Hematopoietic multipotent progenitor cell (in vitro differentiated cells): ENCODE results near the gene NOS1AP. TPM values are rescaled to one million over a fixed set of nuclear protein-coding genes. Genes with fewer than 3 reads are reported as not detected.

Experiments used
- DNase-seq, 3 donors: peaks; one replicate each; pipeline ENCODE4 v3.0.0-alpha.2; 2011 to 2015; ENCODE audit warnings: low read depth in 2 of 3, low spot score in 2 of 3
- total RNA-seq: library from RNA; depleted of rRNA; stranded (reverse); fragments of >200 nt; gene quantifications from one replicate; pipeline ENCODE4 v1.2.3, GENCODE V29; 2012

Gene NOS1AP
- total RNA-seq, 1 donor, result under 0.01 TPM

- DNase-seq, result peak in 2 of 3 donors; percentile 37 to 69
These were observed 288.3 kb downstream of the NOS1AP start for GRCh38 chr1:162357681-162358266.

DNA sequence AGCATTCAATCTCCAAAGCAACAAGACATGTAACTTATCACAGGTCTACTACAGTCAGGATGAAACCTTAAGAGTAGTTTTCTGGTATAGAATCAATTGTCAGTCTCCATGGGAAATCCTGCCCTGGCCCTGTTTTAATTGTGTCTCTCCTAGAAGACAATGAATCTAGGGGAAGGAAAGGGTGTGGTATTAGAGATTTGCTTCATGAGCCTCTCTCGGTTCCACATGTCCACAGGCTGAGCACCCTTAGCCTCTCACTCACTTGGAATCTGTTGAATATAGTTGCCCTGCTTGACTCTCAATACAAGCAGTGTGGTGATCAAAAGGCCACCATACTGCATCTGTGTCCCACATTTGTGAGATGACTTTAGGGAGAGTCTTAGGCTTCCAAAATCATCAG is 289.4 kb downstream of the NOS1AP start:
- DNase-seq, result no peak

- no peak for DNase-seq
These were observed 290.2 kb downstream of the NOS1AP start for GRCh38 chr1:162359523-162360236.

- DNase-seq, result no peak
These were observed 290.9 kb downstream of the NOS1AP start for GRCh38 chr1:162360237-162360873.

DNA sequence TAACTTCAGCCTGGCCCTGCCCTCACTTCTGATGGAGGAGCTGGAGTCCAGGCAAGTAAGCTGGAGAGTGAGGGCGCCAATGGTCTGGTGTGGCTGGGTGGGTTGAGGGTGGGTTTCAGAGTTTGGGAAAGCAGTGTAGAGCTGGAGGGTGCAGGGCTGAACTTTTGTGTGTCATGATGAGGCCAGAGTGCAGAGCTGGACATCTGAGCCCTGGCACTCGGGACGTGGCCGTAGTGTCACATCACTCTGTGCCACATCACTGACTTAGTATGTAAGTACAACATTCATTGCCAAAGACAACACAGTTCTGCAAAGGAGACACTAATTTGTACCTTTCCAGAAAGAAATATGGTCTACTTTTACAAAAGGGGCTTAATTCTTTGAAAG is 291.4 kb downstream of the NOS1AP start:
- DNase-seq, result no peak

- no peak for DNase-seq
These were observed 291.9 kb downstream of the NOS1AP start for GRCh38 chr1:162361349-162361748.

GRCh38 chr1:162363823-162364222 is 294.3 kb downstream of the NOS1AP start:
- DNase-seq, result no peak

DNA sequence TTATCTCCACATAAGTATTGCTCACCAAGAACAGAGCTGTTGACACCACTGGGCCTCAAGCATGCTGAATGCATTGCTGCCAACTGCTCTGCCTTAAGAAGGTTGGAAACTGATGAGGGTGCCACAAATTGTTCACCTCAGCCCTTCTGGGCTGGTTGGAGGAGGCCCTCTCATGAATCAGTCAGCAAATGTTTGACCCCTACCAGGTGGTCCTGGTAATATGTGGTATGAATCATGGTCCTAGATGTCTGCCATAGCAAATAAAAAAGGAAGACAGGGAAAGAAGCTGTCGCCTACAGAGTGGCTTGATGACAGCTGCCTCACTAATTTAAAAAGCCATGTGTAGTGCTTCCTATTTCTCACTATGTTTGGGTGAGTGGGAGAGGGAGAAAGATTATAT is 295.0 kb downstream of the NOS1AP start:
- no peak for DNase-seq

GRCh38 chr1:162365284-162366020 is 296.0 kb downstream of the NOS1AP start:
- no peak for DNase-seq

- no peak for DNase-seq
These were observed 296.7 kb downstream of the NOS1AP start for GRCh38 chr1:162366149-162366548.

DNA sequence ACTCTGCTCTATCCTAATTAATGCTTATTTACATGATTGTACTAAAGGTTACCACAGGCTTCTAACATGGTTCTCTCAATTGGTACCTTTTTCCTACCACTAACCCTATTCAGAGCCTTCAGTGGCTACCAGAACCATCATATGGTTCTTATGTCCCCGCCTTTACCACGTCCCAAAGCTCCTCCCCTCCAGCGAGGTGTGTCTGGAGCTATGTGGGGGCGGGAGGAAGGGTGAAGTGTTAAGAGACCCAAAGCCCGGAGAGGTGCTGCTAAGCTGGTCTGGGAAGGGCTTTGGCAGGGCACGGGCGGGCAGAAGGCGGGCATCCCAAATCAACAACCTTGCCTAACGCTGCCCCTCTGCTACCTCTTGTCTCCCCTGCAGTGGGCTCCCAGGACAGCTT is 297.2 kb downstream of the NOS1AP start:
- DNase-seq, result no peak

- DNase-seq, result no peak
These were observed 297.6 kb downstream of the NOS1AP start for GRCh38 chr1:162367073-162367472.

GRCh38 chr1:162367772-162368171 is 298.3 kb downstream of the NOS1AP start:
- no peak for DNase-seq

DNA sequence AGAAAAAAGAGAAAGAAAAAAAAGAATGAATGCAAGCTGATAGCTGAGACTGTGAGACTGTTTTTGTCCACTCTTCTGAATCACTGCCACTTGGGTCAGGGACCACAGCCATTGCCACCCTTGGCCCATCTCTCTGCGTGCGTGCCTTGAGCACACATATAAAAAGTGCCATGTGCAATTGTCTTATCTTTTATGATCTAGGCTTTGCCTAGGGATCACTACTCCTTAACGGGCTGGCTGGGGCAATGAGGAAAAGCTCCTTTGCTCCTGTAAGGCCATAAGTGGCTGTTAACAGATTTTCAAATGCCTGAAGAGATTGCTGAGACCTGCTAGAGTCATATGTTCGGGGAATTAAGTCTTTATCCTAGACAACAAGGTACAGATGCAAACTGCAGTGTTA is 299.0 kb downstream of the NOS1AP start:
- DNase-seq, result no peak

GRCh38 chr1:162369571-162369970 is 300.1 kb downstream of the NOS1AP start:
- DNase-seq, result no peak

DNA sequence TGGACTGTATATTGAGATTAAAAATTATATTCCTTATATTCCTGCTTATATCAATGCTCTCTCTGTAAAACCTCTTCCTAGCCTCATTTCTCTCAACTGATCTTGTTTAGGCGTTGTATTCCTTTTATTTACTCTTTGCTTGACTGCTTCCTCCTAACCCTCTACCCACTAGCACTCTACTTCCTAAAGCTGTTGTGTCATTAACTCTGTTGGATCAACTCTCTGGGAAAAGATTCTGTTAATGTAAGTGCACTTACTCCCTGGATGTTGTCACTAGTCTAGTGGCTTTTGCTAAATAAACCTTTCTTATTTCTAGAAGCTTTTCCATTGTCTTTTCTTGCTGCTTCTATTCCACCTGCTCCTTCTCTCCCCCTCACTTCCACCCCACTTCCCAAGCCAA is 300.7 kb downstream of the NOS1AP start:
- DNase-seq, result no peak

DNA sequence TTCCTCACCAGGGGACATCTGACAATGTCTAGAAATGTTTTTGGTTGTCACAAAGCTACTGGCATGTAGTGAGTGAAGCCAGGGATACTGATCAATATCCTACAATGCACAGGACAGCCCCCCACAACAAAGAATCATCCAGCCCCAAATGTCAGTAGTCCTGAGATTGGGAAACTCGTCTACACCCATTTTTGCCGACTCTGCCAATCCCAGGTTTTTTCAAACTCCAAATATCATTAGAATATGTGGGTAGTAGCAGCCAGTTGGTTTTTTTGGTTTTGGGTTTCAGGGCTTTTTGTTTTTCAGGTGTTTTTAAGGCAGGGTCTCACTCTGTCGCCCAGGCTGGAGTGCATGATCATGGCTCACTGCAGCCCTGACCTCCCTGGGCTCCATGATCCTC is 301.2 kb downstream of the NOS1AP start:
- DNase-seq, result no peak

DNA sequence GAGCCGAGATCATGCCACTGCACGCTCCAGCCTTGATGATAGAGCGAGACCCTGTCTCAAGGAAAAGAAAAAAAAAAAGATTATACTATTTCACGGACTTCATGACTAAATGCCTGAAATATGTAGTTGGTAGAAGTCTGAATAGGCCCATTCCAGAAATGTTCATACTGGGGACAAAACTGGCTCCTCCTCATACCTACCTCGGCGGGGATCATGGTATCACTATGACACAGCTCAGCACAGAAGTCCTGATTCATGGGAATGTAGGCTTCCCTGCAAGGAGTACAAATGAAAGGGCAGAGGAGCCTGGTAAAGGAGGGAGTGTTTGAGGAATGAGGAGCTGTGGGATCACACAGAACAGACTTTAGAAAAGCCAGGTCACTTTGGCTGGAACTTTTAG is 302.1 kb downstream of the NOS1AP start:
- DNase-seq, result no peak

DNA sequence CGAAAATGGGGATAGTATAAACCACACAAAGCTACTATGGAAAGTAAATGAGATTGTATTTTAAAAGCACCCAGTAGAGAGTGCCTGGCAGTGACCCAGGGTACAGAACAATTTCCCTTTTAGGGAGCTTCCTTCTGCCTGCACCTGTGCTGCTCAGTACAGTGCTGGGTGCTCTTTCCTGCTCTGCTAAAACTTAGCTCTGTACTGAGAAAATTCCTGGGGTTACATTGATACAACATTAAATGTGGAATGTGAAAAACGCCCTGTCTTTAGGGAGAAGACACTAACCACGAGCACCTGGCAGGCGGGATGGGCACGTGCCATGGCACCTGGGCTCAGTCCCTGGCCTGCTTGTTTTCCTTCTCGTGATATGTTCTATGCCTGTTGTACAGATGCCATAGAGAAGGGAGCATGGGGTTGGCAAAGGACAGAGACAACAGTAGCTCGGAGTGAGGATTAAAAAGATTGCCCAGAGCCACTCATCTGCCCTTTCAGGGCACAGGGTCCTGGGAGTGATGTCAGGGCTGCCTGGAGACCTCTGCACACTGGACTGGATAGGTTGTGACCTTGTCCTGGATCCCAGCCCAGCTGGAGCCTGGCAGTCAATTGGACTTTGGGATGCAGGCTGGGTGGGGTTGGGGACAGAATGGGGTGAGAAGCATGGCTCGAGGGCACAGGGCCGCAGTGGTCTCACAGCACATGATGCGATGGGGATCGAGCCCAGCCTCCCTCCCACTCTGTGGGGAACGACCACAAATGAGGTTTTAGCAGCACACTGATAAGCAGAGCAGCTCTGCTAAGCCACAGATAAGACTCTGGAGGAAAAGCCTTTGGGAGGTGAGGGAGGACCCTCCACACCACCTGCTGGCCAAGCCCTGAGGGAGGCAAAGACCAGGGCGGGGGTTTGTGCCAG is 302.9 kb downstream of the NOS1AP start:
- peak in 2 of 3 donors; percentile 74 to 85 for DNase-seq

DNA sequence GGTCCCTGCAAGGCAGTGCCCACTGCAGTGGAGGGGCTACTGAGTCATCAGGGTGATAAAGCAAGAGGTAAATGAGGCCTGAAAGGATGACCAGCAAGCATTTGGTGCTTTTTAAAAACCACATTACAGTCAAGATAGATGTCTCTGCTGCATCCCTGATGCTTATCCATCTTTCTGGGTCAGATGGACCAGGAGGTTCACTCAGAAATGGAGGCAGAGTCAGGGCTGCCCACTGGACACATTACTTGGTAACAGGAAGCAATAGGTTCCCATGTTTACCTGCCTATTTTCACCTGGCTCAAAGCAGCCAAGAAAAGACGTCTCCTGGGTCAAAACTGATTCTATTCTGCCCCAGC is 303.6 kb downstream of the NOS1AP start:
- DNase-seq, result no peak
